Hepatocyte (in vitro differentiated cells): Measurements from ENCODE around the gene BABAM1.

Experiments
- CTCF ChIP-seq: fragments of 200-600 bp; sonication (generic); IDR thresholded peaks from 2 replicates; pipeline ENCODE4 v1.5.1; 2016; ENCODE audit warnings: antibody characterized with exemption, mild to moderate bottlenecking; ENCODE audit not compliant: poor library complexity
- EZH2 ChIP-seq: fragments of 200-600 bp; sonication (generic); IDR thresholded peaks from 2 replicates; pipeline ENCODE4 v1.6.1; 2016; ENCODE audit warnings: antibody characterized with exemption, mild to moderate bottlenecking, borderline replicate concordance
- EZH2phosphoT487 ChIP-seq: fragments of 200-600 bp; sonication (generic); IDR thresholded peaks from one replicate; pipeline ENCODE4 v1.6.1; 2018; ENCODE audit warnings: antibody characterized with exemption, mild to moderate bottlenecking, low read depth, moderate library complexity; ENCODE audit not compliant: unreplicated experiment, severe bottlenecking

GRCh38 chr19:17286752-17287151 is 19.5 kb downstream of the BABAM1 start:
- TF ChIP-seq EZH2phosphoT487: no peak
- TF ChIP-seq CTCF: no peak
- no peak for TF ChIP-seq EZH2
